A673 (cell line): ENCODE results near the gene TMED1.

Experiments used
- EZH2 ChIP-seq: fragments of 200-600 bp; sonication (generic); IDR thresholded peaks from 2 replicates; pipeline ENCODE4 v1.6.1; 2017; ENCODE audit warnings: borderline replicate concordance, low read depth, mild to moderate bottlenecking, mixed read lengths, antibody characterized with exemption, low read length; ENCODE audit not compliant: poor library complexity, severe bottlenecking
- TF ChIP-seq, protein P1 (sequence below): fragments of 300-800, 200-600 bp; sonication (generic); conservative IDR thresholded peaks from 2 replicates; pipeline ENCODE4 v1.5.1; 2017; ENCODE audit warnings: low read depth, mild to moderate bottlenecking, antibody characterized with exemption, low read length, moderate library complexity, mixed read lengths

GRCh38 chr19:10866495-10866894 is 30.5 kb upstream of the TMED1 start:
- TF ChIP-seq, protein P1, sequence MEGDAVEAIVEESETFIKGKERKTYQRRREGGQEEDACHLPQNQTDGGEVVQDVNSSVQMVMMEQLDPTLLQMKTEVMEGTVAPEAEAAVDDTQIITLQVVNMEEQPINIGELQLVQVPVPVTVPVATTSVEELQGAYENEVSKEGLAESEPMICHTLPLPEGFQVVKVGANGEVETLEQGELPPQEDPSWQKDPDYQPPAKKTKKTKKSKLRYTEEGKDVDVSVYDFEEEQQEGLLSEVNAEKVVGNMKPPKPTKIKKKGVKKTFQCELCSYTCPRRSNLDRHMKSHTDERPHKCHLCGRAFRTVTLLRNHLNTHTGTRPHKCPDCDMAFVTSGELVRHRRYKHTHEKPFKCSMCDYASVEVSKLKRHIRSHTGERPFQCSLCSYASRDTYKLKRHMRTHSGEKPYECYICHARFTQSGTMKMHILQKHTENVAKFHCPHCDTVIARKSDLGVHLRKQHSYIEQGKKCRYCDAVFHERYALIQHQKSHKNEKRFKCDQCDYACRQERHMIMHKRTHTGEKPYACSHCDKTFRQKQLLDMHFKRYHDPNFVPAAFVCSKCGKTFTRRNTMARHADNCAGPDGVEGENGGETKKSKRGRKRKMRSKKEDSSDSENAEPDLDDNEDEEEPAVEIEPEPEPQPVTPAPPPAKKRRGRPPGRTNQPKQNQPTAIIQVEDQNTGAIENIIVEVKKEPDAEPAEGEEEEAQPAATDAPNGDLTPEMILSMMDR = no peak
- no peak for TF ChIP-seq EZH2
